ENCODE data around the gene CD40LG.

The CD40LG gene

DNA sequence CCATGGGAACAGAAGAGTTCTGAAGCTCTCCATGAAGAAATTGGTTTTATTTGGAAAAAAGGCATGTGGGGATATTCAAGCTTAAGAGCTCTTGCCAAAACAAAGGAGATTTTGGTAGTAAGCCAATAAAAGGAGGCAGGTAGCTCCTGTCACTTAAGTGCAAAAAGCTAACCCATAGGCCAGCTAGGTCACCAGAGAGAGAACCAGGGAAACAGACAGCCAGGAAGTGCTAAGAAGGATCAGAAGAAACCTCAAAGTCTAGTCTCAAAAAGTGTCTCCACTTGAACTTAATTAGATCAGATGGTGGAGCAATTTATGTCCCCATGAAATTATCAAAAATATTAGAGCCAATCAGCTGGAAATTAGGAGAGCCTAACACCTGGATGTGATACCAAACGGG, 49.2 kb downstream of the CD40LG start:
- no peak for DNase-seq (ENCODE audit: low read depth)

DNA sequence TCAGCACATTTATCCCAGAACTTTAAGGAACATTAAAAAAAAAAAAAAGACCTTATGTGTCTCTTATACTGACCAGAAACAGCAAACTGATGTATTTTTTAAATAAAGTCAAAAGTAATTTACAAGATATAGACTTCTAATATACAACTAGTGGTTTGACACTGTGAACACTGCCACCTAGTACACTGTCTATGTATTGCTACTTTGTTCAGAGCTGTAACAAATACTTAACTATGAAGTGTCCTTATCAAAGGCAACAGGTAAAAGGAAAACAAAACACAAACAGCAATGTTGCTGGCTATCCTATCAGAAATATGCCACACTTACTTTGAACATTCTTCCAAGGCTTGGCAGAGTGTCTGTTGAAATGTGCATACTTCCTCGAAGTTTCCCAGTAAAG, 60.4 kb downstream of the CD40LG start:
- no peak for DNase-seq (ENCODE audit: low read depth)
